Mononuclear cell (primary cell): ENCODE measurements around the gene NDUFA12. TPM values are rescaled to one million over a fixed set of nuclear protein-coding genes. Genes with fewer than 3 reads are reported as not detected.
"Not testable (repeated sequence)": the region's sequence is repeated elsewhere in the genome, so short reads cannot be mapped to it uniquely, and the experiment has no call there.

ENCODE experiments used
- H3K27me3 ChIP-seq: 2 replicates; pipeline ENCODE4 v1.6.0; 2011; ENCODE audit warnings: low read length, control low read depth; ENCODE audit not compliant: insufficient read depth
- H3K4me1 ChIP-seq: 2 replicates; pipeline ENCODE4 v1.5.1; 2011; ENCODE audit warnings: mild to moderate bottlenecking, low read length, control low read depth; ENCODE audit not compliant: insufficient read depth
- H3K4me3 ChIP-seq: 2 replicates; pipeline ENCODE4 v1.5.1; 2011; ENCODE audit warnings: mild to moderate bottlenecking, low read length, moderate library complexity
- H3K9me3 ChIP-seq: 2 replicates; pipeline ENCODE4 v1.5.1; 2011; ENCODE audit warnings: low read depth, mild to moderate bottlenecking, control low read depth, low read length
- total RNA-seq: library from RNA; depleted of rRNA; stranded (reverse); fragments of >200 nt; gene quantifications from one replicate; pipeline ENCODE4 v1.2.3, GENCODE V29; 2012

NDUFA12 gene
- total RNA-seq, 1 donor, result 85.2 TPM

DNA sequence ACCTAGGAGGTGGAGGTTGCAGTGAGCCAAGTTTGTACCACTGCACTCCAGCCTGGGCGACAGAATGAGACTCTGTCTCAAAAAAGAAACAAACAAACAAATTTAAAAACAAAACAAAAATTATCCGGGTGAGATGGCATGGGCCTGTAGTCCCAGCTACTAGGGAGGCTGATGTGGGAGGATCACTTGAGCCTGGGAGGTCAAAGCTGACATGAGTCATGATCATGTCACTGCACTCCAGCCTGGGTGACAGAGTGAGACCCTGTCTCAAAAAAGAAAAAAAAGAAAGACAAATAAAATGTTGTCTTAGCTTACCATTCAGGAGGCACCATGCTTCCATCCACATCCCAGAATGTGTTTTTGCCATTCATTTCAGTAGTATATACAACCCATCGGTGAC lies 9.6 kb downstream of the NDUFA12 start:
- not testable (repeated sequence) for H3K4me3 ChIP-seq, H3K9me3 ChIP-seq, H3K27me3 ChIP-seq
- H3K4me1 ChIP-seq, result peaks cover 11% of the 10 kb centered on the region

DNA sequence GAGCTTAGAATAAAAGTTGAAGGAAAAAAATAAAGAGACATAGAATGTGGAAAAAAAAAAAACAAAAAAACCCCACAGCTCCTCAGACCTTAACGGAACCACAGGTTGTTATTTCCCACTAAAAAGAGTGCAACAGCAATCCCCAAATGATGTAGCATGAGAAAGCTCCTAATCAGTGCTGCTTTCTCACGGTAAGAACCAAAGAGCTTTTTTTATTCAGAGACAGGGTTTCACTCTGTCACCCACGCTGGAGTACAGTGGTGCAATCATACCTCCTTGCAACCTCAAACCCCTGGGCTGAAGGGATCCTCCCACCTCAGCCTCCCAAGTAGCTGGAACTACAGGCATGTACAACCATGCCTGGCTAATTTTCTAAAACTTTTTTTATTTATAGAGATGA lies 13.3 kb downstream of the NDUFA12 start:
- Histone ChIP-seq H3K9me3 (no peaks in the 10 kb centered on the region), H3K4me1 (peaks cover 18% of the 10 kb centered on the region), H3K4me3 (no peak overlapping the region), H3K27me3 (no peaks in the 10 kb centered on the region)

DNA sequence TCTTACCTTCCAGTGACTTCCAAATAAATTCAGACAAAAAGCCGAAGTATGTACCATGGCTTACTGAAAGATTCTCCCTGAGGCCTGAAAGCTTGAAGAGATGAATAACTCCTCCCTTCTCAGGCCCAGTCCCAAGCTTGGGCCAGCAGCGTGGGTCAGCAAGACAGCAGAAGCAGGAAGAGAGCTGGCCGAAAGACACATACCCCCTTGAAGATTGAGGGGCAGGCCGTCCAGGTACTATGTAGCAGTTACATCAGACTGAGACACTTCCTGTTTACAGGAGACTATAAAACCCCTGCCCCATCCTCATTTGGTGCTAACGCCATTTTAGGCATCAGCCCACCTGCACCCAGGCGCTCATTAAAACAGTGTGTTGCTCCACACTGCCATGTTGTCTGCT lies 15.0 kb downstream of the NDUFA12 start:
- no peaks in the 10 kb centered on the region for H3K27me3 ChIP-seq
- peaks cover 18% of the 10 kb centered on the region for H3K4me1 ChIP-seq
- H3K4me3 ChIP-seq, result no peak overlapping the region
- no peaks in the 10 kb centered on the region for H3K9me3 ChIP-seq

DNA sequence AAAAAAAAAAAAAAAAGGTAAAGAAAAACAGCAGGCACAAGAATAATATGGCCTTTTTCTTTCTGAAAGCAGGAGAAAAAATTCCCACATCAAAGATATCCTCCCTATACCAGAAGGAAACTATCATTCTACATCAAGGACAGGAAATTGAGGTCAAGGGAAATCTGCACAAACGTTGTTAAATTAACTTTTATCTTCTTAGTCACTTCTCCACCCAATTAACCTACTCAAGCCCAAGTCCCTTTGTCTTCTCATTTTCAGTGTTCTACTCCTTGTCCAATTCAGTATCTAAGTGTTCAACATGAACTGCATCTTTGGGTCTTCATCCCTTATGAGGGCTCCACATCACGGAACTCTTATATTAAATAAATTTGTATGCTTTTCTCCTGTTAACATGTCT lies 15.7 kb downstream of the NDUFA12 start:
- Histone ChIP-seq H3K27me3 (no peaks in the 10 kb centered on the region), H3K4me1 (peaks cover 18% of the 10 kb centered on the region), H3K4me3 (no peak overlapping the region), H3K9me3 (no peaks in the 10 kb centered on the region)

DNA sequence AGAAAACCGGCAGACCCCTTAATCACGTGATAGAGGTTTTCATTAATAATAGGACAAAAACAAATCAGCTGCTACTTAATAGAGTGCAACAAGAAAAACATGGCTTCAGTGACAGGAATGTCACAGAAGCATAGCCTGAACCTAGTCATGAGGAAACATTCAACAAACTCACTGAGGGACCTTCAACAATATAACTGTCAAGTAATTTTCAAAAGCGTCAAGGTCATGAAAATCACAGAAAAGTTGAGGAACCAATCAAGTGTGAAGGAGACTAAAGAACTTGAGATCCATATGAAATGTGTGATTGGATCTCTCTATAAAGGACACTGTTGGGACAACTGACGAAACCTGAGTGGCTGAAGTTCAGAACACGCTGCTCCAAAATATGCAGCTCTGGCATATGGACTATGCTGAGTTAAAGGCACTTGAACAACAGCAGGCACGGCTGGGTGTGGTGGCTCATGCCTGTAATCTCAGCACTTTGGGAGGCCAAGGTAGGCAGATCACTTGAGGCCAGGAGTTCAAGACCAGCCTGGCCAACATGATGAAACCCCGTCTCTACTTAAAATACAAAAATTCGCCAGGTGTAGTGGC lies 16.3 kb downstream of the NDUFA12 start:
- Histone ChIP-seq H3K4me3 (no peak overlapping the region), H3K4me1 (peaks cover 19% of the 10 kb centered on the region), H3K9me3 (no peaks in the 10 kb centered on the region), H3K27me3 (no peaks in the 10 kb centered on the region)

DNA sequence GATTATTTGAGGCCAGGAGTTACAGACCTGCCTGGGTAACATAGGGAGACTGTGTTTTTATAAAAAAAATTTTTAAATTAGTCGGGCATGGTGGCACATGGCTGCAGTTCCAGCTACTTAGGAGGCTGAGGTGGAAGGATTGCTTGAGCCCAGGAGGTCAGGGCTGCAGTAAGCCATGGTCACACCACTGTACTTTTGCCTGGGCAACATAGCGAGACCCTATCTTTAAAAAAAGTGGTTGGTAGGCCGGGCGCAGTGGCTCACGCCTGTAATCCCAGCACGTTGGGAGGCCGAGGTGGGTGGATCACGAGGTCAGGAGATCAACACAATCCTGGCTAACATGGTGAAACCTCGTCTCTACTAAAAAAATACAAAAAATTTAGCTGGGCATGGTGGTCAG lies 18.4 kb downstream of the NDUFA12 start:
- H3K9me3 ChIP-seq, H3K4me3 ChIP-seq, H3K27me3 ChIP-seq: not testable (repeated sequence)
- peaks cover 18% of the 10 kb centered on the region for H3K4me1 ChIP-seq

DNA sequence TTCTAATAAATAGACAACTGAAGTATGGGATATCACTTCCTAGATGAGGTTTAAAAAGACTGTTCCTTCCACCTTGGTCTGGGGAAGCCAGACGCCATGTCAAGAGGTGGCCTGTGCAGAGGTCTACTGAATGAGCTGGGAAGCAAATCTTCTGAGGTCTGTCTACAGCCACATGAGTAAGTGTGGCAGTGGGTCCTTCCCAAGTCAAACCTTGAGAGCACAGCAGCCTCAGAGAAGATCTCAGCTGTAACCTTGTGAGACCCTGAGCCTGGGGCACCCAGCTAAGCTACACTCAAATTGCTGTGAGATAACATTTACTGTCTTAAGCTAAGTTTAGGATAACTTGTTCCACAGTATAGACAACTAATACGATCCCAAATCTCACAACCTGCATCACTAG lies 20.2 kb downstream of the NDUFA12 start:
- Histone ChIP-seq H3K27me3 (no peaks in the 10 kb centered on the region), H3K4me1 (peaks cover 11% of the 10 kb centered on the region), H3K9me3 (no peaks in the 10 kb centered on the region), H3K4me3 (no peak overlapping the region)

DNA sequence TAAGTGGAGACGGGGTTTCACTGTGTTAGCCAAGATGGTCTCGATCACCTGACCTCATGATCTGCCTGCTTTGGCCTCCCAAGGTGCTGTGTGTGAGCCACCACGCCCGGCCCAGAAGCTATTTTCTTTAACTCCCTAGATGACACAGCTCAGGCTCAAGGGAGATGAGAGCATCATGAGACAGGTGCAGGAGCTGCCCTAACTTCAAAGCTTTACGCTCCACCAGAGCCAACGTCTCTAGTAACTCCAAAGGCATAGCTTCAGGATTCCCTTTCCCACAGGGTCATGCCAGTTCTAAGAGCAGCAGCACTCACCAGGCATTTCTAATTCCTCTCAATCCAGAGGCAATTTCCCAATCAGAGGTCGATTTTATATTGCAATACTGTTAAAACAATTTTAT lies 21.0 kb downstream of the NDUFA12 start:
- Histone ChIP-seq H3K9me3 (no peaks in the 10 kb centered on the region), H3K4me3 (no peak overlapping the region), H3K4me1 (peaks cover 9% of the 10 kb centered on the region), H3K27me3 (no peaks in the 10 kb centered on the region)

DNA sequence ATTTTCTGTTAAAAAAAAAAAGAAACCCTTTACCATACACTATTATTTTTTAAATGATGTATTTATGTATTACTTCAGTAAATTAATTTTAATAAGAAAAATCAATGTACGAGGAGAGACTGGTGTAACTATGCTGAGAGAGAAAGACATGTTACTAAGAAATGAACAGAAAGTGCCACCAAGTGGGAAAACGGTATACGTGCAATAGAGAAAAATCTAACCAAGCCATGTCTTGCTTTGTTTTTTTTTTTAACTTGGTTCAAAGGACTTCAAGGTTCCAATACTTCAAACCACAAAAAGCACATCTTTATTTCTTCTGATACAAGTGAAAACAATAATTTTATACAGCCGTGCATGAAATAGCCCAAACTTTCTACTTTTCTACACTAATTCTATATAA lies 22.9 kb downstream of the NDUFA12 start:
- Histone ChIP-seq H3K4me1 (peaks cover 5% of the 10 kb centered on the region), H3K4me3 (no peak overlapping the region)

DNA sequence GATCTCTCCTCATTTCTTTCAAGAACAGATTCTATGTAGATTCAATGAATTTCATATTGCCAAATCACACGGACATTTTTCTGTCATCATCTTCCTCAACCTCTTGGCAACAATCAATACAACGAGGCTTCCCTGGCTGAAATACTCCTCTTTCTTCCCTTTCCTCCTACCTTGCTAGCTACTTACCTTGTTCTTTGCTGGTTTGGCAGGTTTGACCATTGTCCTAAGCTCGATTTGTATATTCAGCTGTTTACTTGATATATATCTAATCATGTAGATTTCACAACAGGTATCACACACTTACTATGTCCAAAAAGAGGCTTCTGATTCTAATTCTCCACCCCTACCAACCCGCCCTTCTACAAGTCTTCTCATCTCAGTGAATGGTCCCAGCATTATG lies 23.6 kb downstream of the NDUFA12 start:
- H3K4me3 ChIP-seq, result no peak overlapping the region
- peaks cover 5% of the 10 kb centered on the region for H3K4me1 ChIP-seq
- no peaks in the 10 kb centered on the region for H3K9me3 ChIP-seq
- H3K27me3 ChIP-seq, result no peaks in the 10 kb centered on the region

More for the DNA sequence above, 22.9 kb downstream of the NDUFA12 start:
- Histone ChIP-seq H3K27me3 (no peaks in the 10 kb centered on the region), H3K9me3 (no peaks in the 10 kb centered on the region)

DNA sequence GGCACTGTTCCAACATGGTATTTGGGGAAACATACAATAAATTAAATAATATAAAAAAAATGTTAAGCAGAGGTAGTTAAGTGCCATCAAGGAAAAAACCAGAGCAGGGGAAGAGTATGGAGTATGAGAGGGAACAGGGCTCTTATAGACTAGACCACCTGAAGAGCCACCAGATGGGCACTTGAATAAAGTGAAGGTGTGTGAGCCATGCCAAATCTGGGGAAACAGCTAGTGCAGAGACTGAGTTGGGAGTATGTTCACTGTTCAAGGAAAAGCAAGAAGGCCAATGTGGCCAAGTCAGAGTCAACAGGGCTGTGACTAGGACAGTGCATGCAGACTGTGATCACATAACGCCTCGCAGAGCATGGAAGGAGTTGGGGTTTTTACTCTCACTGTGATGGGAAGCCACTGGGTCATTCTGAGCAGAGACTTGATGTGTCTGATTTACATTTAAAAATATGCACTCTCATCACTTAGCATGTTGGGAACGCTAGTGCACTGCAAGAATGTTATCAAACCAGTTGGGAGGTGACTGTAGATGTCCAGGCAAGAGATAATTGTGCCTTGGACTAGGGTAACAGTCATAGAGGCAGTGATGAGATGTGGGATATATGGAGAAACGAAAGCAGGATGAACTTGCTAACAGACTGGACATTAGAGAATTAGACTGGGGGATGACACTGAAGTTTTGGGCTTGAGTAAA lies 25.6 kb downstream of the NDUFA12 start:
- H3K27me3 ChIP-seq, result no peaks in the 10 kb centered on the region
- no peak overlapping the region for H3K4me3 ChIP-seq
- no peaks in the 10 kb centered on the region for H3K9me3 ChIP-seq
- H3K4me1 ChIP-seq, result peaks cover 5% of the 10 kb centered on the region

DNA sequence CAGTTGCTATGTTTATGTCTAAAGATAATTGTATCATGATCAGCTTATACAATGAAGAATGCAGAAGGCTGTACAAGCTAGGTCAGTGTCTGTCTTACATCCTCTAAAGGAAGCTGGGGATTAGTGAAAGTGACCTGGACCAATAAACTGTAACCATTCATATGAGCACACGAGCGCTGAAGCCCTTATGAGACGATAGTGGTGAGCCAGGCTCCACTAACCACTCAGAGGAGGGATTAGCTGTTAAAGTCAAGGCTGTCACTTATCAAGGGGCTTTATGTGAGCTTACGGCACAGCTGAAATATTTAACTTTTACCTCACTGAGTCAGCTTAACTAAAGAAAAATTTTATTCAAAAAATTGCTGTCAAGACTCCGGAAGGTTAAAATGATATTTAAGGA lies 30.3 kb downstream of the NDUFA12 start:
- H3K4me1 ChIP-seq, result no peaks in the 10 kb centered on the region
- no peaks in the 10 kb centered on the region for H3K9me3 ChIP-seq
- no peaks in the 10 kb centered on the region for H3K27me3 ChIP-seq
- H3K4me3 ChIP-seq, result no peak overlapping the region

DNA sequence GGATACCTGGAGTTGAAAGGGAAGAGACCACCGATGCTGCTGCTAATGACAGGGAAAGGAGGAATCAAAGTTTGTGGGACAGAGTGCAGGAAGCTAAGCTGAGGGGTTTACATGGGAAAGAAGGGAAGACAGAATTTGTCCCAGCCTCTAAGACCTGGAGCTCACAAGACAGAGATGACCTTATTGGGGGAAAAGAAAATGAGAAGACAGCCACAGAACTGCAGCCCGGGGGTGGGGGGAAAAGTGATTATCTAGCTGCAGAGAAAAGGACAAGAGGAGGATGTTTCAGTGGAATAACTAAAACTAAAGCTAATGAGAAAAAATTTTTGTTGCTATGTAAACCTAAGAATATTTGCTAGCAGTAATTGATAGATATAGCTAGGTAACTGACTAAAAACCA lies 30.7 kb downstream of the NDUFA12 start:
- Histone ChIP-seq H3K9me3 (no peaks in the 10 kb centered on the region), H3K27me3 (no peaks in the 10 kb centered on the region), H3K4me3 (no peak overlapping the region), H3K4me1 (no peaks in the 10 kb centered on the region)

DNA sequence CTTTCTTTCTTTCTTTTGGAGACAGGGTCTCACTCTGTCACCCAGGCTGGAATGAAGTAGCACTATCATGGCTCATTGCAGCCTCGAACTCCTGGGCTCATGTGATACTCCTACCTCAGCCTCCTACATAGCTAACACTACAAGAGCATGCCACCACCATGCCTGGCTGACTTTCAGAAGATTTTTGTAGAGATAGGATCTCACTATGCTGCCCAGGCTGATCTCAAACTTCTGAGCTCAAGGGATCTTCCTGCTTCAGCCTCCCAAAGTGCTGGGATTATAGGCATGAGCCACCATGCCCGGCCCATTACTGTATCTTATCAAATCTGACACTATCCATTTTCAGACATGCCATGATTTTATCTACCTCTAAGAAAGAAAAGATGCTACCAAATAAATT lies 31.6 kb downstream of the NDUFA12 start:
- Histone ChIP-seq H3K27me3 (no peaks in the 10 kb centered on the region), H3K4me3 (no peak overlapping the region), H3K4me1 (no peaks in the 10 kb centered on the region), H3K9me3 (no peaks in the 10 kb centered on the region)

DNA sequence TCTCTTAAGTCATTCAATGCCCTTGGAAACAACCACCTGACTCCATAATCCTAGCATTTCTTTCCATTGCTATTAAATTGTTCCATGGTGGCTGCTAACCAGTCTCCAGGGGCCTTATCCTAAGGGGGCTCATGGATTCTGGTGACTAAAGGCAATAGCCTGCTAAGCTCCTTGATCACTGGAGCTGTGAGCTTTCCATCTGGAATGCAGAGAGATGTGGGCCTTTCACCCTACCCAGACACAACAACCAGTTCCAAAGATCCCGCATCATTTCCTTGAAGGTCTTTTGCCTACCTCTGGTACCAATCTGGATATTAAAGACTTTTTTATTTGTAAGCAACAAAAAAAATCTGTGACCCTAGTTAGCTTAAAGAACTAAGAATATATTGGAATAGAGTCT lies 32.9 kb downstream of the NDUFA12 start:
- H3K4me1 ChIP-seq, result no peaks in the 10 kb centered on the region
- no peaks in the 10 kb centered on the region for H3K27me3 ChIP-seq
- H3K9me3 ChIP-seq, result no peaks in the 10 kb centered on the region
- H3K4me3 ChIP-seq, result no peak overlapping the region

DNA sequence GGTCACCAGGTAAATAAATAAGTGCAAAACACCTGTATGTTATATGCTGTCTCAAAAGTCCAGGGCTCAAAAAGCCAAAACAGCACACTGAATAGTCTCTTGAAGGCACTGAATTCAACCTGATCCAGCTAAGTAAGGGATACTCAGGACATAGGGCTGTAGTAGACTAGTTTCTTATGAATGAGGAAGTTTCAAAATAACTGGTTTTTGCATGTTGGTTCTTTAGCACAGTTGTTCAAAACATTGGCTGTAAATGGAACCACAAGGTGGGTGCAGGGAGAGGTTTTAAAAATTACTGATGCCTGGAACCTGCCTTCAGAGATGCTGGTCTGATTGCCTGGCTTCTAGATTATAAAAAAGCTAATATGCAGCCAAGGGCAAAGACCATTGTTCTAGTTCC lies 34.1 kb downstream of the NDUFA12 start:
- H3K9me3 ChIP-seq, result no peaks in the 10 kb centered on the region

More for the DNA sequence above, 34.1 kb downstream of the NDUFA12 start:
- no peaks in the 10 kb centered on the region for H3K27me3 ChIP-seq
- H3K4me1 ChIP-seq, result no peaks in the 10 kb centered on the region
- no peak overlapping the region for H3K4me3 ChIP-seq
